GM12892 (cell line): Measurements from ENCODE around the gene MAPK8IP3.

Experiments used
- POLR2A ChIP-seq: IDR thresholded peaks from 2 replicates; pipeline ENCODE4 v1.6.1; 2011; ENCODE audit warnings: low read depth, low read length, control low read depth
- POLR2AphosphoS5 ChIP-seq: IDR thresholded peaks from 2 replicates; pipeline ENCODE4 v1.6.1; 2011; ENCODE audit warnings: low read depth, low read length, control low read depth

DNA sequence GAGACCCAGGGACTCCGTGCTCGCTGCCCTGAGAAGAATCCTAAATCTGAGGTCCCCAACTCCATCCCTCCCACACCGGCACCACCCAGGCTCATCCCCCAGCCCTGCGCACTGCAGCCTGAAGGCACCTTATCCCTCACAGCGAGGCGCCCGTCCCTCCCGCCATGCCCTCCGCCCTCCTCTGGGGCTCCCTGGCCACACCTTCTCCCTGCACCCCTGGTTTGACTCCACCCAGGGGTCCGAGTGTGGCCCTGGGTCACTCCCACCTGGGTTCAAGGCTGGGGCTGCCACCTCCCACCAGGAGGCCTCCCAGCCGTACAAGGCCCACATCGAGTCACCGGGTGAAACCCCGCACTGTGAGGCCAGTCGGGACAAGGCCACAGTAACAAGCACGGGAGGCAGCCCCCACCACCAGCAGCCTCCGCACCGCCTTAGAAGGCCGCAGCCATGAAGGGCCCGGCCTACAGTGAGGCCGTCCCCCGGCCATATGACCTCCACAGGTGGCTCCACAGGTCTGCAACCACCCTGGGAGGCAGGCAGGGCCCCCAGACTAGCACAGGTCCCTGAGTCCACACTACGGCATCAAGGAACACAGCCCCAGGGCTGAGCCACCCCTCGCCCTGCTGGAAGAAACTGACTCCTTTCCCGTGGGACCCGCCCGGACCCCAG, 112.3 kb downstream of the MAPK8IP3 start:
- TF ChIP-seq POLR2A (no peak), POLR2AphosphoS5 (no peak)
